Stimulated activated naive B cell treated with anti-CD40 and anti-IgM and Interleukin-4, amounts not matched to agents 10 μg/mL and 1 μg/mL and 100 μg/mL, for 72 hours (primary cell): ENCODE data around the gene MAGEB4.

Experiments used
- ATAC-seq, 2 donors: fragments of 150-1000 bp; cut with Tn5 transposase; replicated peaks; 2 replicates each; pipeline ENCODE4 v1.10.0; 2021; ENCODE audit warnings: moderate library complexity in 1 of 2
- DNase-seq: peaks from one replicate; pipeline ENCODE4 v3.0.0; 2021
- H3K27ac Mint-ChIP-seq: one replicate; pipeline ENCODE4 v1.8.0; 2022; ENCODE audit warnings: mild to moderate bottlenecking, mixed read lengths
- H3K27me3 Mint-ChIP-seq, 2 donors: one replicate each; pipeline ENCODE4 v1.8.0; 2022; ENCODE audit warnings: mixed read lengths in 2 of 2
- H3K36me3 Mint-ChIP-seq, 2 donors: one replicate each; pipeline ENCODE4 v1.8.0; 2022; ENCODE audit warnings: mixed read lengths in 2 of 2, mild to moderate bottlenecking in 1 of 2
- H3K4me1 Mint-ChIP-seq, 2 donors: one replicate each; pipeline ENCODE4 v1.8.0; 2022; ENCODE audit warnings: mixed read lengths in 2 of 2, mild to moderate bottlenecking in 1 of 2
- H3K4me3 Mint-ChIP-seq, 2 donors: one replicate each; pipeline ENCODE4 v1.8.0; 2022; ENCODE audit warnings: mild to moderate bottlenecking in 2 of 2, mixed read lengths in 2 of 2, moderate library complexity in 1 of 2
- H3K9me3 Mint-ChIP-seq, 2 donors: one replicate each; pipeline ENCODE4 v1.8.0; 2022; ENCODE audit warnings: mixed read lengths in 2 of 2, mild to moderate bottlenecking in 1 of 2

MAGEB4 gene

DNA sequence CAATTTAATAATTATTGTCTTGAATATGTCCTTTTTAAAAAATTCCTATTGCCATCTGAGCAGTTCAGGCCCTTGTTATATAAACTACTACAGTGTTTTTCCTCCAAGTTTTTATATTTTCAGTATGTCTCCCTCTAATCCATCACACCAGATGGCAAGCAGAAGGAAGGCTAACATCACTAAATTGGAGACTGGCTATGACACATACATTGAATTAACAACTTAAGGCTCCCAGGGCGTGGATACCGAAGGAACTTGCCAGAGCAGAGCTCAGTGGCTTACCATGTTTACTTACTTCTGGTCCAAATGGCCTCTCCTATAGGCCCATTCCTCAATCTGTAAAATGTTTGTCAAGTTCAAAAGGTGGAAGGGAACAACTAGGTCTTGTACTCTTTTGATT is 18.1 kb downstream of the MAGEB4 start:
- ATAC-seq (no peak), DNase-seq (no peak)
- H3K4me3 Mint-ChIP-seq = no peak overlapping the region
- H3K36me3 Mint-ChIP-seq = no peaks in the 10 kb centered on the region
- H3K9me3 Mint-ChIP-seq = peaks cover 2 to 3% of the 10 kb centered on the region in 2 donors
- H3K27me3 Mint-ChIP-seq = peaks cover 0 to 5% of the 10 kb centered on the region in 2 donors
- H3K4me1 Mint-ChIP-seq = no peaks in the 10 kb centered on the region
- H3K27ac Mint-ChIP-seq = no peak overlapping the region

DNA sequence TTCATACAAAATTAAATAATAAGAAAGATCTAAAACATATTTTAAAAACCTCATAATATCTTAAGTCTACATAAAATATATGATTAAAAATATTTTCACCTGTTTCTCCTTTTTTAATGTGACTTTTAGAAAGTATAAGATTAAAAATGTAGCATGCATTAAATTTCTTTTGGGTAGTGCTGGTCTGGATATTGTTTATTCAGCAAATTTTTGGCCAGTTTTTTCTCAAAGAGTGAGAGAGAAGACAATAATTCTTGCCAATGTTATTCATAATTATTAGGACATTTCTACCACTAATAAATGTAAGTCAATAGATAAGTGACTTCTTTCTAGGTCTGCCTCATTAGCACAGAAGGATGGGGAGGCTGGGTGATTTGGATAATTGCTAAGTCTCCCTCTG is 19.2 kb downstream of the MAGEB4 start:
- ATAC-seq (no peak), DNase-seq (no peak)
- no peak overlapping the region for H3K27ac Mint-ChIP-seq
- H3K4me3 Mint-ChIP-seq = no peak overlapping the region
- peaks cover 0 to 5% of the 10 kb centered on the region in 2 donors for H3K27me3 Mint-ChIP-seq
- peaks cover 2% of the 10 kb centered on the region in 2 donors for H3K9me3 Mint-ChIP-seq
- H3K4me1 Mint-ChIP-seq = no peaks in the 10 kb centered on the region
- H3K36me3 Mint-ChIP-seq = no peaks in the 10 kb centered on the region

DNA sequence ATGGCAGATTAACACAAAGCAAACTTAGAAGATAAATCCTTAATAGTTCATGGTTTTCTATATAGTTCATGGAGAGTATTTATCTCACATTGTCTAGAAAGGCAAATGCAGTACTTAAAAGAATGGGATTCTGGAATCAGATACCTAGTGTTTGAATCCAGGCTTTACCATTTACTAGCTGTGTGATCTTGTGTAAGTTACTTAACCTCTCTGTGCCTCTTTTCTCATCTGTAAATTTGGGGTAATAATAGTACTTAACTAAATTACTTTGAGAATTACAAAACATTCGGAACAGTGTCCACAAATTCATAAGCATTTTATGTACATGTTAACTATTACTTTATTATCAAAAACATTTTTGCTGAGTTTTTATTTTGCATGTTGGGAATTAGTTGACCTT is 21.0 kb downstream of the MAGEB4 start:
- no peaks in the 10 kb centered on the region for H3K9me3 Mint-ChIP-seq
- no peaks in the 10 kb centered on the region for H3K4me1 Mint-ChIP-seq
- no peak for ATAC-seq
- H3K27me3 Mint-ChIP-seq = peaks cover 0 to under 1% of the 10 kb centered on the region in 2 donors
- H3K4me3 Mint-ChIP-seq = no peak overlapping the region
- no peak overlapping the region for H3K27ac Mint-ChIP-seq
- DNase-seq = no peak
- H3K36me3 Mint-ChIP-seq = no peaks in the 10 kb centered on the region

DNA sequence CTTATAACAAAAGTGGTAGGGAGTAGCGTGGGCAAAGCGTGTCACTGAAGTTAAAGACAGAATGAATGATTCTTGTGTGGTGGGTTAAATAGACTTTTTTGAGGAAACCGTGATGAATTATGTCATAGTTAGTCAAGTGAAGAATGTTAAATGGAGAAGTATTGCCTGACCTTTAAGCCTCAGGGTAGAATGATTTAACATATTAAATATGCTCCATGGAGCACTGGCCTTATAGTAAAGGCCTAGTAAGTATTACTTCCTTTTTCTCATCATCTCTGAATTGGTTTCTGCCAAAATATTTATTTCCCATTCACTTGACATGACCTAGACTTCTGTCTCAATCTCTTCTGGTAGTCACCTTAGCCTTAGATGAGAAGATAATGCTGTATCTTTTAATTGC is 28.8 kb downstream of the MAGEB4 start:
- H3K4me3 Mint-ChIP-seq = no peak overlapping the region
- DNase-seq (no peak), ATAC-seq (peak; percentile 79 to 86)
- peaks cover 8 to 9% of the 10 kb centered on the region in 2 donors for H3K27me3 Mint-ChIP-seq
- H3K9me3 Mint-ChIP-seq = peaks cover 5 to 8% of the 10 kb centered on the region in 2 donors
- no peak overlapping the region for H3K27ac Mint-ChIP-seq
- H3K4me1 Mint-ChIP-seq = peaks cover 0 to 9% of the 10 kb centered on the region in 2 donors
- no peaks in the 10 kb centered on the region for H3K36me3 Mint-ChIP-seq

DNA sequence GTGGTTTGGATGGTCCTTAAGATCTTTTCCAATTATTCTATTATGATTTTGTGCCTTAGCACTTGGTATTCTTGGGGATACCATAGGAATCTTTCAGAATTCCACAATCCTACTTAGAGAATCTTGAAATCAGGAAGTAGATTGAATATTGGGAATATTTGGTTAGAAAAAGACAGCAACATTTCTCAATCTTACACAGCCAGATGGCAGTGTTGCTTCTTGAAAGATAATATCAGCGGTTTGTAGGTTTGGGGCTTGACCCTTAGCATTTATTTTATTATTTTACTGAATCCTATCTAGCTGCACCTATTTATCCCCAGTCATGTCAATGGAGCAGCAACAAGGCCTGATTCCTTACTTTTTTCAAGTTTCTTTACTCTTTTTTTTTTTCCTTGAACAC is 33.7 kb downstream of the MAGEB4 start:
- no peak for ATAC-seq
- Mint-ChIP-seq H3K27me3 (no peaks in the 10 kb centered on the region), H3K4me1 (peaks cover 0 to 5% of the 10 kb centered on the region in 2 donors), H3K4me3 (no peak overlapping the region), H3K9me3 (peaks cover 0 to 2% of the 10 kb centered on the region in 2 donors), H3K27ac (no peak overlapping the region), H3K36me3 (no peaks in the 10 kb centered on the region)
- DNase-seq = no peak

DNA sequence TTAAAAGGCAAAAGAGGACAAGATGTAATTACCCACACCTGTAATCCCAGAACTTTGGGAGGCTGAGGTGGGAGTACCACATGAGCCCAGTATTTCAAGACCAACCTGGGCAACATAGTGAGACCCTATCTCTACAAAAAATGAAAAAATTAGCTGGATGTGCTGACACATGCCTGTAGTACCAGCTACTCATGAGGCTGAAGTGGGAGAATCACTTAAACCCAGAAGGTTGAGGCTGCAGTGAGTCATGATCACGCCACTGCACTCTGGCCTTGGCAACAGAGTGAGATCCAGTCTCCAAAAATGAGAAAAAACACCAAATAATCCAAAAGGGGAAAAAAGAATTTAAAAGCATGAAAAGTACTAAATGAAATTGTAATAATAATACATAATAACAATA is 36.6 kb downstream of the MAGEB4 start:
- DNase-seq (no peak), ATAC-seq (no peak)
- H3K36me3 Mint-ChIP-seq = no peaks in the 10 kb centered on the region
- H3K27ac Mint-ChIP-seq = no peak overlapping the region
- H3K27me3 Mint-ChIP-seq = no peaks in the 10 kb centered on the region
- no peaks in the 10 kb centered on the region for H3K9me3 Mint-ChIP-seq
- H3K4me1 Mint-ChIP-seq = no peaks in the 10 kb centered on the region
- H3K4me3 Mint-ChIP-seq = no peak overlapping the region

DNA sequence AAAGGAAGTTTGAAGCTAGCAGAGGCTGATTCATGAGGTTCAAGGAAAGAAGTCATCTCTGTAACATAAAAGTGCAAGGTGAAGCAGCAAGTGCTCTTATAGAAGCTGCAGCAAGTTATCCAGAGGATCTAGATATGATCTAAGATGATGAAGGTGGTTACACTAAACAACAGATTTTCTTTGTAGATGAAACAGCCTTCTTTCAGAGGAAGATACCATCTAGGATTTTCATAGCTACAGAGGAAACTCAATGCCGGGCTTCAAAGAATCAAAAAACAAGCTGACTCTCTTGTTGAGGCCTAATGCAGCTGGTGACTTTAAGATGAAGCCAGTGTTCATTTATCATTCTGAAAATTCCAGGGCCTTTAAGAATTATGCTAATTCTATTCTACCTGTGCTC is 38.6 kb downstream of the MAGEB4 start:
- no peak overlapping the region for H3K27ac Mint-ChIP-seq
- no peaks in the 10 kb centered on the region for H3K27me3 Mint-ChIP-seq
- no peaks in the 10 kb centered on the region for H3K36me3 Mint-ChIP-seq
- no peak for ATAC-seq
- no peak overlapping the region for H3K4me3 Mint-ChIP-seq
- H3K4me1 Mint-ChIP-seq = no peaks in the 10 kb centered on the region
- no peaks in the 10 kb centered on the region for H3K9me3 Mint-ChIP-seq
- no peak for DNase-seq

DNA sequence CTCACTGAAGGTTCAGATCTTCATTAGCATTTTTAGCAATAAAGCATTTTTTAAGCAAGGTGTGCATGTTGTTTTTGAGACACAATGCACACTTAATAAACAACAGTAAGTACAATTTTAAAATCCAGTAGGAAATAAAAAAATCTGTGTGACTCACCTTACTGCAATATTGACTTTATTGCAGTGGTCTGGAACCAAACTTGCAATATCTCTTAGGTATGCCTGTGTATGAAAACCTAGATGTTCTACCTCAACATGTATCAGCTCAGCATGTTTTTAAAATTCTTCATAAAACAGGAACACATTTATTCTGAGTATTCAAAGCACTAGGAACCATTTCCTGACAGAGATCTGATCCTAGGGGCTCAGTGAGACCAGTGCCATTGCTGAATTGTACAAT is 40.7 kb downstream of the MAGEB4 start:
- no peaks in the 10 kb centered on the region for H3K27me3 Mint-ChIP-seq
- ATAC-seq = no peak
- no peak overlapping the region for H3K4me3 Mint-ChIP-seq
- H3K36me3 Mint-ChIP-seq = no peaks in the 10 kb centered on the region
- no peaks in the 10 kb centered on the region for H3K9me3 Mint-ChIP-seq
- no peak for DNase-seq
- H3K4me1 Mint-ChIP-seq = no peaks in the 10 kb centered on the region
- H3K27ac Mint-ChIP-seq = no peak overlapping the region

DNA sequence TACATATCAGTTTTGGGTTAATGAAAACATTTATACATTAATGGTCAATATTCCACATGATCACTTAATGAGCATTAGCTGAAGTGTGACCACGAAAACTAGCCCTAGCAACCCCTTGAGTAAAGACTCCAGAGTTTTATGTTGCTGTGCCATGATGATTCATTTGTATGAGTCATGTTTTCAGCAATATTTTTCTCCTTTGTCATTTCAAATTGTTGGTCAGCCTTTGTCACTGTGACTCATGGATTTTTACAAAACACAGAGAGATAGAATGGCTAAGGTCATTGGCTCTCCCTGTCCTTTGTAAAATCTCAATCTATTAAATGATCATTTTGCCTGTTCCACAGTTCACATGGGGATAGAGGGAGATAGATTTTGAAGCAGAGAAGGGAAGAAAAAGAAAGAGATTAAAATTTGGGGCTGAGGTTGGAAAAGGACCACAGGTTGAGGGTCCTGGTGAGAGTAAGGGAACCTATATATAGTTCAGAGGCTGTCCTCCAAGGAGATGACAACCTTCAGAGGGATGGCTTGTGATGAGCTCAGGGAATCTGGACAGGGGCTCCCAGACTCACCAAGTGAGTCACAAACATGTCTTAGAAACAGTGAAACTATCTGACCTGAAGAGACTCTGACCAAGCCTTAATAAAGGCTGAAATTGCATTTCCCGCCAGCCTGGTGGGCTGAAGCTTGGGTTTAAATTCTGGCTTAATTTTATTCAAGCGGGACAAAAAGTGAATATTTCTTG is 41.8 kb downstream of the MAGEB4 start:
- Mint-ChIP-seq H3K9me3 (no peaks in the 10 kb centered on the region), H3K4me1 (no peaks in the 10 kb centered on the region), H3K4me3 (no peak overlapping the region), H3K27me3 (no peaks in the 10 kb centered on the region), H3K36me3 (no peaks in the 10 kb centered on the region), H3K27ac (no peak overlapping the region)
- no peak for ATAC-seq
- DNase-seq = no peak
